Activated CD4-positive, CD25-positive, alpha-beta regulatory T cell (primary cell): ENCODE measurements around the gene LIN54.
"Not testable (repeated sequence)": the region's sequence is repeated elsewhere in the genome, so short reads cannot be mapped to it uniquely, and the experiment has no call there.

Experiments
- DNase-seq, 4 experiments: peaks; one replicate each; lab custom pipeline; 2025; lab: John Stamatoyannopoulos, UW

The LIN54 gene

GRCh38 chr4:82947498-82947897, 63.1 kb downstream of the LIN54 start:
- DNase-seq, result no peak

DNA sequence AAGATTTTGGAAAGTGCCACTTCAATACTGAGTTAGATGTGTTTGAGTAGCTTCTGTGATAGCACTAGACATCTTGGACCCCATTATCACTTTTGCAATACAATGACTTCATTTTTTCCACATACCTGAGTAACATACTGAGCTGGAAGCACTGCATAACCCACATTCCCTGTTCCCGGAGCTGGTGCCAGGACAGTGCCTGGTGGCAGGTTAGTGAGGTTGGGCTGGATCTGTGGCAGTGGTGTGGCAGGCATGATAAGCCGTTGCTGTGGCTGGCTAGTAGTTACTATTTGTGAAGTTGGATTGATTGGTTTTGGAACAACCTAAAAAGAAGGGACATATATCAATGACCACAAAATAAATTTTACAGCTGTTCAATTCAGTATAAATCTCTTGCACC, 71.2 kb downstream of the LIN54 start:
- DNase-seq, result no peak

GRCh38 chr4:82934441-82934840, 76.2 kb downstream of the LIN54 start:
- DNase-seq, result no peak

- no peak for DNase-seq
Observed at GRCh38 chr4:82930848-82931755, 79.5 kb downstream of the LIN54 start.

- no peak for DNase-seq
Observed at GRCh38 chr4:82921795-82922194, 88.8 kb downstream of the LIN54 start.

GRCh38 chr4:82919386-82919785, 91.2 kb downstream of the LIN54 start:
- no peak for DNase-seq

- DNase-seq, result no peak
Observed at GRCh38 chr4:82918091-82918490, 92.5 kb downstream of the LIN54 start.

DNA sequence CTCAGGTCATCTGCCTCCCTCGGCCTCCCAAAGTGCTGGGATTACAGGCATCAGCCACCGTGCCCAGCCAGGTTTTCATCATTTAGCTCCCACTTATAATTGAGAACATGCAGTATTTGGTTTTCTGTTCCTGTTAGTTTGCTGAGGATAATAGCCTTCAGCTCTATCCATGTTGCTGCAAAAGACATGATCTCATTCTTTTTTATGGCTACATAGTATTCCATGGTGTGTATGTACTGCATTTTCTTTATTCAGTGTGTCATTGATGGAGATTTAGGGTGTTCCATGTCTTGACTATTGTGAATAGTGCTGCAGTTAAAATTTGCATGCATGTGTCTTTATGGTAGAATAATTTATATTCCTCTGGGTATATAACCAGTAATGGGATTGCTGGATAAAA, 96.7 kb downstream of the LIN54 start:
- DNase-seq, result not testable (repeated sequence)

DNA sequence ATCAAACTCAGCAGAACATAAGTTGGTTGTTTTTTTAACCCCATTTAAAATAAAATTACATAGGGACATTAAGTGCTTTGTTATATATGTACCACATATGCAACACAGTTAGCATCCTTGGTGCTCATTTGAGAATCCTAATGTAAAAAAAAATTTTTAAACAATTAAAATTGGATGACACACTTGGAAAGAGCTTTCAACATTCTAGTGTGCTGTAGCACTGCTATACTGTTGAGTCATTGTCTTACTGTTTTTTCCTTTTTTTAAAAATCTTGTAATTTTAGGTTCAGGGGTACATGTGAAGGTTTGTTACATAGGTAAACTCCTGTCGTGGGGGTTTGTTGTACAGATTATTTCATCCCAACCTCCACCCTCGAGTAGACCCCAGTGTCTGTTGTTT, 97.3 kb downstream of the LIN54 start:
- DNase-seq, result no peak

DNA sequence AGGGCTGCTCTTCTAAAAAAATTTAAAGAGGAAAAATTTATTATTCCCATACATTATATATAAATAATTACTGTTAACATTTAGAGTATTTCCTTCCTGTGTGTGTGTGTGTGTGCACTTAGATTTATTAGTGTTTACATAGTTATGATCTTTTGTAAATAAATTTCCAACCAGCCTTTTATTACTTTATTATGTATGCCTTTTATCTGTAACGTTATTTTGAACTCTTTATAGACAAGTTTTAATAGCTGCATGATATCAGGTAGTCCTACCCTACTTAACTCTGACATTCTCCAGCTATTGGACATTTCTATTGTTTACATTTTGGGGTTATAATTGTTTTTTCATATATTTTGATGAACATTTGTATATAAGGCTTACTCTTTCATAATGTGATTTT, 101.3 kb downstream of the LIN54 start:
- DNase-seq, result no peak

DNA sequence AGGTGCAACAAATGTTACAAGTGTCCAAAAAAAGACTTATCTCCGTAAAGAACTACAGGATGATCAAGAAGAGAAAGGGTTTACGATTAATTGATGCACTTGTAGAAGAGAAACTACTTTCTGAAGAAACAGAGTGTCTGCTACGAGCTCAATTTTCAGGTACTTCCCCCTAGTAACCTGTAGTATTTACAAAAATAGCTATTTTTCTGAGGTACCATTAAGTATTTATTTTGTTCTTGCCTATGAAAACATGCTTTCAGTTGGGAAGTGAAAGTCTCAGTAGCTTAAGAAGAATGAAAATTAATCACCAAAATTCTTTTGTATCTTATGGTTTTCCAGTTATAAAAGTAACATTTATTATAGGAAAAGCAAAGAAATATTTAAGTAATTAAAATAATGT, 104.2 kb downstream of the LIN54 start:
- no peak for DNase-seq

DNA sequence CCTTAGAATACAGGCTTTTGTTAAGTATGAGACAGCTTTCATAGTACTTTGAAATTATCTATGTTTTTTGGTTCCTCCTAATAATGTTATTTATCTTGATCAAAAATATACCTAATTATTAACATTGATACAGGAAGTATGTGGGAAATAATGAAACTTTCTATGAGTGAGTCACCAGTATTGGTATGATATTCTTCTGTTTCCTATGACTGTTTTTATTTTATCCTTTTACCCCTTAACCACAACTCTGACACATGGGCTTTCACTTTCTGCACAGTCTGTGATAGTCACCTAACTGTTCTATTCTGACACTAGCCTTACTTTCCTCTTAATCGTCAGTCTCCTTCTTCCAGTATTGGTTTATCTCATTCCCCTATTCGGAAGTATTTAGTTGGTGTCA, 105.4 kb downstream of the LIN54 start:
- peak in 2 of 4 experiments; percentile 3 to 15 for DNase-seq

GRCh38 chr4:82903737-82904136, 106.9 kb downstream of the LIN54 start:
- no peak for DNase-seq

- no peak for DNase-seq
Observed at GRCh38 chr4:82901183-82901718, 109.4 kb downstream of the LIN54 start.

DNA sequence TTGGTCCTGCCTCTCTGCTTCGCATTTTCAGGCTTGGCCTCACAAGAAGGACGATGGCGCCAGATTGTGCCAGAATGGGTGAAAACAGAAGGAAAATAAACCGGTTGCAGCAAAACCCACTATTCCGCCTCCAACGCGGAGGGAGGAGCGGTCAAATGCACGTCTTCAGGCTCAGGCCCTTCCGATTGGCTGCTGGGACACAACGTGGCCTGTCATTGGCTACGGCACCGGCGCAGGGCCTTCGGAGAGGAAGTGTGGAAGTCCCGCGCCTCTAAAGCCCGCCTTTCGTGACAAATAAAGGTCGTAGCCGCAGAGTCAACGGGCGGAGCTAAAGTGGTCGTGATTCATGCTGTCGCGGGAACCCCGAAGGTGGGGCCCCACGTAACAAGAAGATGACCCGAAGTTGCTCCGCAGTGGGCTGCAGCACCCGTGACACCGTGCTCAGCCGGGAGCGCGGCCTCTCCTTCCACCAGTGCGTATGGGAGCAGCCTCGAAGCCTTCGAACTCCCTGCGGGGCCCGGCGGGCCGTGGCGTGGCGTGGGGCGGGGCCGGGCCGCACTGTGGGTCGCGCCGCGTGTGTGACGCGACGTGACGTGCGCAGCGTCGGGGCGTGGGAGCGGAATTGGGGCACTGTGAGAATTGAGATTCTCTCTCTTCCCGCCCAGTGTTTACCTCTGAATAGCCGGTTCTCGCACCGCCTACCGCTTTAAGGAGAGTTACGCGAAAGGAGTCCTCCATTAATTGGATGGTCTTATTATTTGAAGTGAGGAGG, 110.0 kb downstream of the LIN54 start, which contains the start of gene THAP9:
Gene THAP9 (plus strand): TSS at position 325 of the 772 bp plus-strand sequence. CDS start 68 bp downstream, at position 393.
- DNase-seq, result peak; percentile 88 to 95 (median 93)

GRCh38 chr4:82900066-82900410, 110.6 kb downstream of the LIN54 start:
- DNase-seq, result no peak

- DNase-seq, result no peak
Observed at GRCh38 chr4:82899374-82900065, 111.1 kb downstream of the LIN54 start.

GRCh38 chr4:82898322-82899243, 112.0 kb downstream of the LIN54 start:
- DNase-seq, result no peak

GRCh38 chr4:82896755-82897154, 113.9 kb downstream of the LIN54 start:
- DNase-seq, result no peak

GRCh38 chr4:82893942-82894341, 116.7 kb downstream of the LIN54 start:
- DNase-seq, result no peak

GRCh38 chr4:82892467-82892802, 118.2 kb downstream of the LIN54 start:
- no peak for DNase-seq
